ENCODE results near the gene TFEC.
"Not testable (repeated sequence)": the region's sequence is repeated elsewhere in the genome, so short reads cannot be mapped to it uniquely, and the experiment has no call there.

TFEC gene

DNA sequence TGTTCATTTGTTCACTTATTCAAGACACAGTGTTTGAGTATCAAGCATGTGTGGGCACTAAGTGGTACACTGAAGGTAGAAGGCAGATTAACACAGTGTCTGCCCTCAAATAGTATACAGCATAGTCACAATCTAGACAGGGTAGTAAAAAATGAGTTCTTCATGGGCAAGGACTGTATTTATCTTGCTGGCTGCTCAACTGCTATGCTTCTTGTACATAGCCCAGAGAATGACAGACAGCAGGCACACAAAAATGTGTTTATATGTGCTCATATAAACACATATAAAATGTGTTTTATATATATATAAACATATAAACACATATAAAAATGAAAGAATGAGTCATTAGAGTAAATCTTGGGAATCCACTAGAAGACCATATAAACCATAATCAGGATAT, 43.1 kb downstream of the TFEC start:
- no peak for DNase-seq

DNA sequence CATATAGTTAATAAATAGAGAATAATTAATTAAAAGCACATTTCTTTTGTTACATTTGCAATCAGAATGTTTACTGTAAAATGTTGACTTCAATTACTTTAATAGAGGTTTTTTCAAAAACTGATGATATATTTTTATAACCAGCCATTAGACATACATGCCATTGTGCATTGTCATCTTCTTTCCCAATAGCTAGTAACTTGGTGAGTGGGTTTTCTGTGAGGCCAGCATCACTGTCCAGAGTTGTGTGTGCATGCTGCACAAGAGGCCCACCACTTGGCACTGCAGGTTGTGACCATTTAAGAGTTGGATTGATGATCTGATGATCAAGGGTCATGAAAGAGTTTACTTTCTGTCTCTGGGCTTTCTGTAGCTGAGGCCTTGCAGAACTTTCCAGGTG, 46.5 kb downstream of the TFEC start:
- no peak for DNase-seq

DNA sequence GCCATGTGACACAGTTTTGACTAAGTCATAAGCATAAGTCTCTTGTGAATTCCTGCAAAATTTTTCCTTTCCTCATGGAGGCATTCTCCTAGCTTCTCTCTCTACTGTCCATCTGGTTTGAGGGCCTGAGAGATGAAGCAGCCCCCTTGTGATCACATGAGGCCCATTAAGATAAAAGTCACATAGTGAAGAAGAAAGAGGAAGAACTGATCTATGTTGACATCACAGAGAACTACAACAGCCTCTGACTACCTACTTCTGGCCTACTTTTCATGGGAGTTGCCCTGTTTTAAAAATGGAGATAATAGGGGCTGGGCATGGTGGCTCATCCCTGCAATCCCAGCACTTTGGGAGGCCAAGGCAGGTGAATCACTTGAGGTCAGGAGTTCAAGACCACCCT, 50.4 kb downstream of the TFEC start:
- no peak for DNase-seq

DNA sequence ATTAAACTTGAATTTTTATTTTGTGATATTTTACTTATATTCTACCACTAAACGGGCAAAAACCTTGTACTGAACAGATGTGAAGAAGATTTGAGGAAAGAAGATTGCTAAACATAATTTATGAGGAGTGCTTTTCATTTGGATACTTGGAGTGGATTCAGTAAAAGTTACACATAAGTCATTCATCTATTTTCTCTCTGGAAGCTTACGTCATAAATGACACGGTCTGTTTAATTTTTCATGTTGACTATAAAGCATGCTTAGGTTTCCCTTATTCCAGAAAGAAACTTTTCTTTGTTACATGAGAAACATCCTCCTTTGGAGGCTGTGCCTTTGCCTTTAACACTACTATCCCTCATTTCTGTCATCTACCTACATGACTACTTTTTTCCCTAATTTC, 53.9 kb downstream of the TFEC start:
- DNase-seq, result no peak

DNA sequence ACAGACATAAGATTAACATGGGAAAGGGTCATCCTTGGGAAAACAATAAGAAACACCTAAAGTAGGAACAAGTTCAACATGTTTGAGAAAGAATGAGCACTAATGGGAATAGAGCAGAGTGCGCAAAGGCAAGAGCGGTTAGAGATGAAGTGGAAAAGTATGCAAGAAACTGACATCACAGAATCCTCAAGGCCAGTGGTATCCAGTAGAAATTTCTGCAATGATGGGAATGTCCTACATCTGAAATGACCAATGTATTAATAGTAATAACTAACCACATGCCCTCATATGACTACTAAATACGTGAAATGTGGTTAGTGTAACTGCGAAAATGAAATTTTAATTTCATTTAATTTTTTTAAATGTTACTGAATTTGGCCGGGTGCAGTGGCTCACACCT, 54.8 kb downstream of the TFEC start:
- no peak for DNase-seq

DNA sequence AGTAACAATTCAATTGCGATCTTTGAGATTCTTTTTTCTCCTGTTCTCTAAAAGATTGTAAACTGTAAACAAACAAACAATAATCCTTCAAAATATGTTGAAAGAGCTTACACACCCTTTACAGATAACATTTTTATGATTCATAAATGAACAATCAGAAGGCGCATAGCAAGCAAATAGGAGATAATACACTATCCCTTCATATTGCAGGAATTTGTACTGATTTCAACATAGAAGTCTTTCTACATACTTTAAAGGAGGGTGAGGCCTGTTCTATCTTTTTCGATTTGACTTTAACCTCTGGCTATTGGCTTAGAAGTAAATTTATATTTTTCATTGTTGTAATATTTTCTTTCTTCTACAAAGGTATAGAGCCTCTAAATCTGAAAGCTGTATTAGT, 57.2 kb downstream of the TFEC start:
- DNase-seq, result no peak

DNA sequence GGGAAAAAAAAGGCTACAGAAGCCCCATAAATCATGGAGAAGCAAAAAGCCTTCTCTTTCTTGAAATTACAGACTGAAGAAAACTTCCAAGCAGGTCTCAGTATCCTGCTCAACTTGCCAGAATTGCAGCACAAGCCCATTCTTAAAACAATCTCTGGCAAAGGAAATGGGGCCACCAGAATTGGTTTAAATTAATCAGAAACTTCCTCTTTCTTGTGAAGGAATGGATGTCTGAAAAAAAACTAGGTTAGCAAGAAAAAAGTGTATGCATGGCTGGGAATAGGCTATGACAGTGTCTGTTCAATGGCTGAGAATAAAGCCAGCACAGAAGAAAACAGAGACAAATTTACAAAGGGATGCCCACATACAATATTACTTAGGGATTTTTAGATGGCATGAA, 59.1 kb downstream of the TFEC start:
- no peak for DNase-seq

DNA sequence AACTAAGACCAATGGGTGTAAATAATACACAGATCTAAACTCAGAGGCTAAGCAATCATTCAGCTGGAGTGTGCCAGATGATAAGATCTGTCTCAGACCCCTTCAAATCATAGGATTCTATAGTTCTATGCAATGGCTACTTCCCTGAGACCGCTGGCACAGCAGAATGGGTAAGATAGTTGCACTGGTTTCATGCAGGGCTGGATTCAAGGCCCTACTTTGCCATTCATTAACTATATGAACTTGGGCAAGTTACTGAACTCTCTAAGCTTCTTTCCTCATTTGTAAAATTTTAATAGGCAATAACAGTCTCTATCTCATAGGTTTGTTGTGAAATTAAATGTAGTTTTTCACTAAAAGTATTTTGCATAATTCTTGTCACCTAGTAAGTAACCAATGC, 62.0 kb downstream of the TFEC start:
- DNase-seq, result no peak

DNA sequence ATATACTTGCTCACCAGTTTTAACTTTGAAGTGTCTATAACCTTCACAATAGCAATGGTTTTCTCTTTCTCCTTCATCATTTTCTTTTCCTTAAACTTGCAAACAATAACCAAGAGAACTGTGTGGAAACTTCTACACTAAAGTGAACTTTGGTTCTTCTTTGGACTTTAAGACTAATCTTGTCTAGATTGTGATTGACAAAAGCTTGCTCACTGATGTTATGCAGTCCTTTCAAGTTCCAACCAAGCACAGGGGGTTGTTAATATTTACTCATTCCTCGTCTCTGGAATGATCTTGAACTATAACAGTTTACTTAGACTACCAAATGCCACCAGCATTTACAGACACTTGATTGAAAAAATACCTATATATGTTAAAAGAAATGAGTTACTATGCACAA, 62.4 kb downstream of the TFEC start:
- no peak for DNase-seq

DNA sequence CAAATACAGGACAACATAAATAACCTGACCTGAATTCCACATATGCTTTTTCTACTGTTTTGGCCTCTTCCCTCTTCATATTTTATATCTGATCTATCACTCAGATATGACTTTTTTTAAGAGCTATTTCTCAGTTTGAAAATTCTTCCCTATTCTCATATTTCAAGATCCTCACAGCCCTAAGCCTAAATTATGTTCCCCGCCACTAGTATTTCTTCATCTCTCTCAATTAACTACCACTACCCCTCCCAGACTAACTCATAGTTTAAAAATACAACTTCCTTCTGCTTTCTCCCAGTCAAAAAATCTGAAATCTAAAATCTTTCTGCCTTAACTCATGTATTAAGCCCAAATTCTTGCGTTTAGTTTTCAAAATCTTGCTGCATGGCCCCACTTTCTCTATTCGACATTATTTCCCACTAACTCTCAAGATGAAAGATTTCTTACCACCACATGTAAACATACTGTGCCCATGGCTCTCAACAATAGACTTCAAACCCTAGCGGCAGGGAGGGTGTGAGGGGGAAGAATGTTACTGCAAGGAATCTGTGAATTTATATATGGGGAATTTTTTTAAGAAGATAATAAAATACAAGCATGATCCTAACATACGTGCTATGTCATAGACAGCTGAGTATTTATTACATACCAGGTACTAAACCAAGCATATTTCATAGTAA, 64.6 kb downstream of the TFEC start:
- no peak for DNase-seq

DNA sequence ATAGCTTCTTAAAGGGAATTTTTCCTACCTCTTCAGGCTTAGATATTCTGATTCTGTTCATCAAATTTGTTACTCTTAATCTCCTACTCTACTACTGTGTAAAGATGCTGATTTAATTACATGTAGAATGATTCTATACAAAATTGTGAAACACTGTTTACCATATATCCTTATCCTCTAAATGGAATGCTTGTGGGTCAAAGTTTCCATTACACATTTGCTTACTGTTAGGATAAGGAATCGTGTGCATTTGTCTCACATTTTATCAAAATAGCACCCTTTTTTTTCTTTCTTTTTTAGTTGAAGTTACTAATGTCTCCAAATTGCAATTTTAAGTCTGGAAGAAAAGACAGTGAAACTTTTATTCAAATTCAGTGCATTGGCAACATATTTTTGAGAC, 65.3 kb downstream of the TFEC start:
- no peak for DNase-seq

DNA sequence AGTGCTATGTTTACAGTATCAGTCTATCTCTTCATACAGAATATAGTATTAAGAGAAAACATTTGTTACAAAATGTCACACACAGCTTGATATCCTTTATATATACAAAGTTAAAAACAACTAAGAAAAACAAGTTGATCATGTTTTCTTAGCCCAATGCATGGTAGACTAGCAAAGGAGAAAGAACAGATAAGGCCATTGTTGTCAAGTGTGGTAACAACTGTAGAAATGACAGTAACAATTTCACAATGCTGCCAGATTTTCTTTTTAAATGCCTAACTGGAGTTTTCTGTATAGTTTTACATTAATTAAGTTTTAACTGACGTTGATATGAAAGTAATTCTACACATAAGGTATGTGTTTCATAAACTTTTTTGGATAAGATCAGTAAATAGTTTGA, 65.8 kb downstream of the TFEC start:
- DNase-seq, result no peak

DNA sequence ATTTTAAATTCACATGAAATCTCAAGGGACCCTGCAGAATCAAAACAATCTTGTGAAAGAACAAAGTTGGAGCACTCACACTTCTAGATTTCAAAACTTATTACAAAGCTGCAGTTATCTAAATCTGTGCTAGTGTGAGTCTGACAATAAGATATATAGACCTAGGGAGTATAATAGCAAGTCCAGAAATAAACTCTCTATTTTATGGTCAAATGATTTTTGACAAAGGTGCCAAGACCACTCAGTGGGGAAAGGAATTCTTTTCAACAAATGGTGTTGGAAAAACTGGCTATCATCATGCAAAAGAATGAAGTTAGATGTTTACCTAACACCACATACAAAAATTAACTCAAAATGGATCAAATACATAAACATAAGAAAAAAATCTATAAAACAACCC, 68.2 kb downstream of the TFEC start:
- DNase-seq, result no peak

DNA sequence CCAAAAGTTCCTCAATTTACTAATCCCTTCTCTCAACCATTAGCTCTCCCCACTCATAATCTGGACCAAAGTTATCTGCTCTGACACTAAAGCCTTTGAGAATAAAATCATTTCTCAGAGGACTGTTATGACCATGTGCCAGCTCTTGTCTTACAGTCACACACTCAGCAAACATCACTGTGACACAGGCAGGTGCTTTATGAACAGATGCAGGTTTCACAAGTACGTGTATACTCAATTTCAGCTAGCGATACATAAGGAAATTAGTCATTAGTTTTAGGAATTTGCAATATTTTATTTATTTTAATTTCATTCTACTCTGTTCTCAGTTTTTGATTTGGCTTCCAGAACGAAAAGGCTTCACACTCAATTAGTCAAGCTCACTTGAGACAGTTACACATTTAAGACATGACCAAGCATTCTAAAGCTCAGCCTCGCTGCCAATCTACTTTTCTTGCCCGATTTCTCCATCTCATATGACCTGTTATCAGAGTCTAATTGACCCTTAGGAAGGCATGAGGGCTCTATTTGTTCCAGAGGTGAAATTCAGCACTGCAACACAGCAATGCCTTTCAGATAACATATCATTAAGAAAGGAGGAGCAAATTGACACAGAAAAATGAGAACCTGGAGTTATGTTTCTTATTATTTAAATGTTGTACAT, 76.8 kb downstream of the TFEC start:
- DNase-seq, result no peak

DNA sequence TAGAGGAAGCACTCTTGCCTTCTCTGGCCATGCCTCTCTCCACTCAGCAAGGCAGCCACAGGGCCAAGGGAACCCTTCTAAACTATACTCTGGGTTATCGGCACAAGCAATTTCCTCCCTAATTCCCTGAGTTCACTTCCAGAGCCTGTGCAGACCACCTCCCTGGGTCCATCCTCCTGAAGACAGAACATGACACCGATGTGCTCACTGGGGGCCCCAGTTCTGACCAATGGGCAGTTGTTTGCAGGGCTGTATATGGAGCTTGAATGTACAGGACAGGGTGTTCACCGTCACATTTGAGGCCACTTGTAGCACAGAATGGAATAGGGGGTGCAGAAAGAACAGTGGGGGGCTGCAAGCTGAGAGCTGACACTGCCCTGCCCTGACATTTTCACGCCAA, 77.7 kb downstream of the TFEC start:
- DNase-seq, result no peak

DNA sequence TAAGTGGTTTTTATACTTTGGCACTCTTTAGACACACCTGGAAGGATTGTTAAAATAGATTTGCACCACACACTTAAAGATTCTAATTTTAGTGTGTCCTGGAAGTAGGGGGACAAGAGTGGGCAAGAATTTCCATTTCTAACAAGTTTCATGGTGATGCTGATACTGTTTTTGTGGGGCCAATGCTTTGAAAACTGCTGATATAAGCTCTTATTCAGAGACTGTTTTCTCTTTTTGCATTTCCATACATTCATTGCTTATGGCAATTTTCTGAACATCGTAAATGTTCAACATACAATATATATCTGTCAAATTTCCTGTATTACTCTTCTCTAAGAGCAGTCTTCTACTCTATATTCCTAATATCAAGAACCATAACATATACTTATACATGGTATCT, 79.0 kb downstream of the TFEC start:
- no peak for DNase-seq

DNA sequence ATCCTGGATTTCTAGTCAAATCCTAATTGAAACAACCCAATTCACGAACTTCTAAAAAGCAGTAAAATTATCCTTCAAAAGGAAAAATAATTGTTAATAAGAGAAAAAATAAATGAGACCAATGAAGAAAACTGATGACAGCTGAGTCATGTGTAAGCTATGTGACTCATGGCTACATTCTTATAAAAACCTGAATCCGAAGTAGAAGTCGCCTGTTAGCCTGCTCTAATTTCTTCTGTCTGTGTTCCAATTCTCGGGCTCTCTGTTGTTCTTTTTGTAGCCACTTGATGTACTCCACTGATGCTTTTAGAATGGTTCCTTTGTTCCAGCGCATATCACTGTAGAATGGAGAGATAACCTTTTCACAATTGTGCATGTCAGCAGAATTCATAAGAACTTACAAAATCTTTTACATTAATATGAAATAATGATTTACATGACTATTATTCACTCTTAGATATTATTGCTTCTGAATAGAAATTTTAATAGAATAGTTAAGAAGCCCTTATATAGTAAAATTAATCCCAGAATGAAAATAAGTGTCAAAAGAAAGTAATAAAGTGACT, 88.8 kb downstream of the TFEC start:
- DNase-seq, result no peak

DNA sequence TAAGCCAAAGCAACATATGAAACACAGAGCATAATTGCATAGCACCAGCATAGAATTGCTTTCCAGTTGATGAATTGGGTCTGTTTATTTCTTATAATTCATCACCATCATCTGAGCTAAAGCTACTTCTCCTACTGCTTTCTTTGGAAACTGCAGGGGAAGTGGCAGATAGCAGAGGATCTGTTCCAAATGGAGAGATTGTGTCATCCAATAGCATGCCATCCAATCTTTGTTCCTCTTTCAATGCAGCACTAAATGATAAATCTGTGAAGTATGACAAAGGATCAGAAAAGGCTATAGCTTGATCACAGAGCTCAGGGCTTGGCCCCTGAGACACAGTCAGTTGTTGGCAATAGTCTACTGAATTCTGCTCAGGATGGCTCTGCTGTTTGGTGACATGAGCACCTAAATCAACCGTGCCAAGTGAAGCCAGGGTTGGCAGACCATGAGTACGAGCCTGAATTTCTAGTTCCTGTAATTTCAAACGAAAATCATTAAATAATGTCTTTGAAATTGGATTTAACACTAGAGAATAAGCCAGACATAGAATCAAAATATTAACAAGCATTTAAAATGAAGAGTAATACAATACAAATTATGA, 90.0 kb downstream of the TFEC start:
- no peak for DNase-seq

DNA sequence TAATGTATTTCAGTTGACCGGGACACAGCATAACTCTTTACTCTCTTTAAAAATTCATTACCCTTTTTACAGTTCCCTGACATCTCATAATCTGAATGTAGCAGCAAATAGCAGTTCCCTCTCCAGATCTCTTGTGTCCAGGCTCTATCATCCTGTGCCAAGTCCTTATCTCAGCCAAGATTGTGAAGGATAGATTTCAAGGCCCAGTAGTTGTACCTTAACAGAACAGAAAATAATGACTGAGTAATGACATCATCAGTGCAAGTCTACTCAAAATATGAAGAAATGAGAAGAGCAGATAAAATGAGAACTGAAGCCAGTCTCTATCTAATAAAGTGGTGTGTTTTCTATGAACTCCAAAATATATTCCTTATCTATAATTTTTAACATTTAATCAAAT, 92.6 kb downstream of the TFEC start:
- DNase-seq, result no peak

DNA sequence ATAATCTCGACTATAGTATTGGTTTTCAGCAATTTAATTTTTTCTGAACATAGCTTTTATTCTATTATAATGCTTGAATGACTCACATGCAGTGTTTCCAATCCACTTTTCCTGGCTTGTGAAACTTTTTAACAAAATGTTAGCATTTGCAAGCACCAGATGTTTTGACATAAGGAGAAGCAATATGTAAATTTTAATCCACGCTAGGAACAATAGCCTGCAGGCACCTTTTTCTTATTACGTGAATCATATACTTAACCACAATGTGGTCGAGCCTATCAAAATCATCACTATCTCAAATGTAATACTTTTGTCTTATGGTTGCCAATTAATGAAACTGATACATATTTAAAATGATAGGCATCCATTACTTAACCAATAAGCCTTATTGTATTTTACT, 97.1 kb downstream of the TFEC start:
- no peak for DNase-seq

DNA sequence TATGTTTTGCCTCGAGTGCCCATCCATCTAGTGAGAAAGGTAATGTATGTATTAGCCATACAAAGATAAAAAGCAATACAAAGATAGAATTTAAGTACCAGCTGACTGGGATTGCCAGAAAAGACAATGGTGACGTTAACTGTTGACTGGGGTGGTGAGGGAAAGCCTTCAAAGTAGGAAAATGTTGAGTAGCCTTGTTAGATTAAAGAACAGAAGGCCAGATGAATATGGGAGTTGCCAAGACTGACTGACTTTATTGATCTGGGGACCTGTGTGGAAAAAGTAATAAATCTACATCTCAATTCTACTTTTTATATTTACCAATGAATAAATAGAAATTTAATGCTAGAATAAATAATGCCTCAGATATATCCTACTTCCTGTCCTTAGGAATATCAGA, 97.7 kb downstream of the TFEC start:
- DNase-seq, result no peak

DNA sequence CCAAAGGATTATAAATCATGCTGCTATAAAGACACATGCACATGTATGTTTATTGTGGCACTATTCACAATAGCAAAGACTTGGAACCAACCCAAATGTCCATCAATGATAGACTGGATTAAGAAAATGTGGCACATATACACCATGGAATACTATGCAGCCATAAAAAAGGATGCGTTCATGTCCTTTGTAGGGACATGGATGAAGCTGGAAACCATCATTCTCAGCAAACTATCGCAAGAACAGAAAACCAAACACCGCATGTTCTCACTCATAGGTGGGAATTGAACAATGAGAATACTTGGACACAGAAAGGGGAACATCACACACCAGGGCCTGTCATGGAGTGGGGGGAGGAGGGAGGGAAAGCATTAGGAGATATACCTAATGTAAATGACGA, 100.4 kb downstream of the TFEC start:
- DNase-seq, result not testable (repeated sequence)

DNA sequence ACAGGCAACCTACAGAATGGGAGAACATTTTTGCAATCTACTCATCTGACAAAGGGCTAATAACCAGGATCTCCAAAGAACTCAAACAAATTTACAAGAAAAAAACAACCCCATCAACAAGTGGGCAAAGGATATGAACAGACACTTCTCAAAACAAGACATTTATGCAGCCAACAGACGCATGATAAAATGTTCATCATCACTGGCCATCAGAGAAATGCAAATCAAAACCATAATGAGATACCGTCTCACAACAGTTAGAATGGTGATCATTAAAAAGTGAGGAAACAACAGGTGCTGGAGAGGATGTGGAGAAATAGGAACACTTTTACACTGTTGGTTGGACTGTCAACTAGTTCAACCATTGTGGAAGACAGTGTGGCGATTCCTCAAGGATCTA, 100.8 kb downstream of the TFEC start:
- DNase-seq, result not testable (repeated sequence)

DNA sequence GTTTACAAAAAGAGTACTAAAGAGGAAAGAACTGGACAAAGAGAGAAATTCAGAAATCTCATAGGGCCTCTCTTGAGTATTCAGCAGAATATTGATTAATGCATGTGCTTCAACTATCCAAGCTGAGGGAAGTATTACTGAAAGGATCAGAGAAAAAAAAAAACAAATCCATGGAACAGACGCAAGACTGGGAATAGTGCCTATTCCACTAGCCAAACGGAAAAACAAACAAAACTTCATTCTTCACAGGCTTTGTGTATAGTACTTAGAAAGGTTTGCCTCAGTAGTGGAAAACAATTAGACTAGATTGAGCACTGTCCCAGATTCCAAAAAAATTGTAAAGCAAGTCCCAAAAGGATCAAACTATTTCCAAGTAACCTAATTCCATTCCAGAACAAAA, 106.2 kb downstream of the TFEC start:
- DNase-seq, result no peak

DNA sequence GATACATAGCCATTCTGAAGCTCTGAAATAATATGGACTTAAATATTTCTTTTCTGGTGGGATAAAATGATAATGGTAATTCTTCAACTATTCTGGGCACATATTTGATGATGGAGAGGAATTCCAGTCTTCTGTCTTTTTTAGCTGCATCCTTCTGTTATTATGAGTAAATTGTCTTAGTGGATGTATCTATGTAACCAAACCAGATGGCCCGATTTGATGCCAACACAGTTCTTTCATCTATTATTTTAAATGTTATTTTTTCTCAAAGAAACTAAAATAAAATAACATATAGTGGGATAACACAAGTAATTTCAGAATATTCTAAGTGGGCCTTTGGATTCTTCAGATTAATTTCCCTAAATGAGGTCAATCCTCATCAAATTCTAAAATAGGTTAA, 110.2 kb downstream of the TFEC start:
- DNase-seq, result no peak

Measured in kidney glomerular epithelial cell (primary cell).